Activated T-cell treated with anti-CD3 and anti-CD28 coated beads, Interleukin-2, amount 50 U/mL, for 4 hours (primary cell): ENCODE measurements around the gene SNUPN. TPM values are rescaled to one million over a fixed set of nuclear protein-coding genes. Genes with fewer than 3 reads are reported as not detected.
A peak's percentile ranks its signal among the peaks of the same experiment; 100 is the strongest.

ENCODE experiments used
- ATAC-seq, 2 donors: fragments of 200-7000 bp; cut with Tn5 transposase; one replicate each; pipeline ENCODE4 v1.10.0; 2021
- DNase-seq: peaks from one replicate; pipeline ENCODE4 v3.0.0-alpha.2; 2020
- H3K27me3 Mint-ChIP-seq: one replicate; pipeline ENCODE4 v1.8.0; 2021; ENCODE audit warnings: low read depth, mixed read lengths
- H3K36me3 Mint-ChIP-seq: one replicate; pipeline ENCODE4 v1.8.0; 2022; ENCODE audit warnings: mixed read lengths; ENCODE audit not compliant: insufficient read depth
- H3K4me1 Mint-ChIP-seq: one replicate; pipeline ENCODE4 v1.8.0; 2021; ENCODE audit warnings: low read depth, mixed read lengths
- H3K4me3 Mint-ChIP-seq: one replicate; pipeline ENCODE4 v1.8.0; 2021; ENCODE audit warnings: mild to moderate bottlenecking, moderate library complexity, mixed read lengths
- H3K9me3 Mint-ChIP-seq: one replicate; pipeline ENCODE4 v1.8.0; 2021; ENCODE audit warnings: mixed read lengths
- total RNA-seq, 3 donors: library from RNA; stranded (reverse); gene quantifications; one replicate each; pipeline ENCODE4 v1.2.1, GENCODE V29; 2021

SNUPN gene
- total RNA-seq, 3 donors from 2014 or later = 32.1 to 35.7 (median 32.8) TPM

- no peak for ATAC-seq
- H3K27me3 Mint-ChIP-seq = no peaks in the 10 kb centered on the region
- no peak for DNase-seq
- no peak overlapping the region for H3K4me3 Mint-ChIP-seq
- no peaks in the 10 kb centered on the region for H3K9me3 Mint-ChIP-seq
- H3K4me1 Mint-ChIP-seq = no peaks in the 10 kb centered on the region
- no peaks in the 10 kb centered on the region for H3K36me3 Mint-ChIP-seq
Observed at GRCh38 chr15:75659928-75660645, 34.6 kb upstream of the SNUPN start.

- Mint-ChIP-seq H3K4me3 (no peak overlapping the region), H3K4me1 (no peaks in the 10 kb centered on the region), H3K9me3 (no peaks in the 10 kb centered on the region), H3K36me3 (no peaks in the 10 kb centered on the region), H3K27me3 (no peaks in the 10 kb centered on the region)
- no peak for DNase-seq
- no peak for ATAC-seq
Observed at GRCh38 chr15:75659141-75659771, 33.7 kb upstream of the SNUPN start.

- H3K9me3 Mint-ChIP-seq = no peaks in the 10 kb centered on the region
- DNase-seq (no peak), ATAC-seq (no peak)
- no peaks in the 10 kb centered on the region for H3K27me3 Mint-ChIP-seq
- no peaks in the 10 kb centered on the region for H3K36me3 Mint-ChIP-seq
- peaks cover 2% of the 10 kb centered on the region for H3K4me1 Mint-ChIP-seq
- no peak overlapping the region for H3K4me3 Mint-ChIP-seq
Observed at GRCh38 chr15:75656813-75657212, 31.3 kb upstream of the SNUPN start.

- Mint-ChIP-seq H3K27me3 (no peaks in the 10 kb centered on the region), H3K36me3 (no peaks in the 10 kb centered on the region), H3K4me1 (peaks cover 7% of the 10 kb centered on the region), H3K4me3 (no peak overlapping the region), H3K9me3 (no peaks in the 10 kb centered on the region)
- DNase-seq = no peak
- ATAC-seq = no peak
Observed at GRCh38 chr15:75656331-75656730, 30.8 kb upstream of the SNUPN start.

GRCh38 chr15:75655931-75656330 is 30.4 kb upstream of the SNUPN start:
- Mint-ChIP-seq H3K4me3 (no peak overlapping the region), H3K9me3 (no peaks in the 10 kb centered on the region), H3K36me3 (no peaks in the 10 kb centered on the region), H3K27me3 (no peaks in the 10 kb centered on the region), H3K4me1 (peaks cover 11% of the 10 kb centered on the region)
- ATAC-seq (no peak), DNase-seq (no peak)

- ATAC-seq (no peak), DNase-seq (no peak)
- Mint-ChIP-seq H3K4me1 (peaks cover 19% of the 10 kb centered on the region), H3K36me3 (no peaks in the 10 kb centered on the region), H3K4me3 (no peak overlapping the region), H3K9me3 (no peaks in the 10 kb centered on the region), H3K27me3 (no peaks in the 10 kb centered on the region)
Observed at GRCh38 chr15:75654201-75654907, 28.8 kb upstream of the SNUPN start.

GRCh38 chr15:75653347-75653913 is 27.9 kb upstream of the SNUPN start:
- DNase-seq (no peak), ATAC-seq (no peak)
- H3K4me1 Mint-ChIP-seq = peaks cover 24% of the 10 kb centered on the region
- H3K9me3 Mint-ChIP-seq = no peaks in the 10 kb centered on the region
- no peaks in the 10 kb centered on the region for H3K36me3 Mint-ChIP-seq
- H3K27me3 Mint-ChIP-seq = no peaks in the 10 kb centered on the region
- no peak overlapping the region for H3K4me3 Mint-ChIP-seq

- H3K27me3 Mint-ChIP-seq = no peaks in the 10 kb centered on the region
- H3K4me1 Mint-ChIP-seq = peaks cover 26% of the 10 kb centered on the region
- DNase-seq (no peak), ATAC-seq (no peak)
- no peak overlapping the region for H3K4me3 Mint-ChIP-seq
- no peaks in the 10 kb centered on the region for H3K9me3 Mint-ChIP-seq
- H3K36me3 Mint-ChIP-seq = no peaks in the 10 kb centered on the region
Observed at GRCh38 chr15:75651810-75652543, 26.5 kb upstream of the SNUPN start.

GRCh38 chr15:75650908-75651809 is 25.6 kb upstream of the SNUPN start:
- no peak for ATAC-seq
- Mint-ChIP-seq H3K4me3 (no peak overlapping the region), H3K9me3 (no peaks in the 10 kb centered on the region), H3K36me3 (no peaks in the 10 kb centered on the region), H3K27me3 (peaks cover 4% of the 10 kb centered on the region), H3K4me1 (peaks cover 32% of the 10 kb centered on the region)
- DNase-seq = no peak

- no peak for DNase-seq
- H3K27me3 Mint-ChIP-seq = peaks cover 4% of the 10 kb centered on the region
Observed at GRCh38 chr15:75649848-75650247, 24.3 kb upstream of the SNUPN start.

GRCh38 chr15:75649045-75649761 is 23.7 kb upstream of the SNUPN start:
- Mint-ChIP-seq H3K4me3 (peak overlapping the region; percentile 81), H3K9me3 (no peaks in the 10 kb centered on the region), H3K36me3 (no peaks in the 10 kb centered on the region), H3K4me1 (peaks cover 32% of the 10 kb centered on the region), H3K27me3 (peaks cover 4% of the 10 kb centered on the region)
- ATAC-seq = no peak
- DNase-seq = no peak

More at GRCh38 chr15:75649848-75650247, 24.3 kb upstream of the SNUPN start:
- Mint-ChIP-seq H3K4me1 (peaks cover 32% of the 10 kb centered on the region), H3K9me3 (no peaks in the 10 kb centered on the region), H3K36me3 (no peaks in the 10 kb centered on the region), H3K4me3 (no peak overlapping the region)
- no peak for ATAC-seq

GRCh38 chr15:75648156-75649000 is 22.9 kb upstream of the SNUPN start:
- Mint-ChIP-seq H3K27me3 (peaks cover 4% of the 10 kb centered on the region), H3K4me1 (peaks cover 35% of the 10 kb centered on the region), H3K9me3 (no peaks in the 10 kb centered on the region), H3K36me3 (no peaks in the 10 kb centered on the region), H3K4me3 (peak overlapping the region; percentile 81)
- DNase-seq (no peak), ATAC-seq (peak in 1 of 2 donors; percentile 15)
